GM03348 (cell line): ENCODE results near the gene HAAO.

ENCODE experiments used
- DNase-seq: peaks from one replicate; pipeline ENCODE4 v3.0.0; 2012; ENCODE audit warnings: low spot score

Gene HAAO

DNA sequence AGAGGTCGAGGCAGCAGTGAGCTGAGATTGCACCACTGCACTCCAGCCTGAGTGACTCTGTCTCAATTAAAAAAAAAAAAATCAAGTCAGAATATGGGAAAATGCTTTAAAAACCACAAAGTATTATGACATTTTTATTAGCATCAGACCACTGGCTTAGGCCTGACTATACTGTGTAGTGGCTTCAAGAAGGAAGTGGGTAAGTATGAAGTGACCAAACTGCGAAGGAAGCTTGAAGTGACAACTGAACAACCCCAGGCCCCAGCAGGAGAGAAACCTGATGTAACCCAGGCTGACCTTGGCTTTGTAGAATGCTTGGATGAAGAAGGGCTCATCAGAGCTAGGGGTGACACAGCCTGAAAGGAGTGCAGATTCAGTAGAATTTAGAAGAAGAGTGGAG lies 21.4 kb upstream of the HAAO start:
- no peak for DNase-seq

DNA sequence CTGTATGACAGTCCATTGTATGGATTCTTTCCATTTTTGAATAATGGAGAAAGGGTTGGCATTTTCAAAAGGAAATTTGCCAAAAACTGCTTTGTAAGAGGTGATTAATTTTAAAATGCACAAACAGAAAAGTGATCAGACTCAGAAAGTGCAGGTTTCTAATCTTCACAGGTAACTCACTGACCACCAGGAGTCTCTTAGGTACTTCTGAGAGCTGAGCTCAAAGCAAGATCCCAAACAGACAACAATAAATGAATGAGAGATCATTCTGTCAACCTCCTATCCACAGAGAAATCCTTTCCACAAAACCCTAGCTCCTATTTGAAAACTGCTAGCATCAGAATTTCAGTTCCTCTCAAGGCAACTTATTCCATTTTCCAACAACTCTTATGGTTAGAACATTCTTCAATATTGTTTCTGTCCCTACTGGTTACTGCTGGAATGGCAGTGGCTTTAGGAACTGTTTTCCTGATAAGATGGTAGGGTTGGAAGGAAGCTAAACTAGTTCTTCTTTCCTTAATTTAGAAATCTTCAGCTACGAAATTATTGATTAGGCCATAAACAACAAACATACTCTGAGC lies 20.6 kb upstream of the HAAO start:
- no peak for DNase-seq

DNA sequence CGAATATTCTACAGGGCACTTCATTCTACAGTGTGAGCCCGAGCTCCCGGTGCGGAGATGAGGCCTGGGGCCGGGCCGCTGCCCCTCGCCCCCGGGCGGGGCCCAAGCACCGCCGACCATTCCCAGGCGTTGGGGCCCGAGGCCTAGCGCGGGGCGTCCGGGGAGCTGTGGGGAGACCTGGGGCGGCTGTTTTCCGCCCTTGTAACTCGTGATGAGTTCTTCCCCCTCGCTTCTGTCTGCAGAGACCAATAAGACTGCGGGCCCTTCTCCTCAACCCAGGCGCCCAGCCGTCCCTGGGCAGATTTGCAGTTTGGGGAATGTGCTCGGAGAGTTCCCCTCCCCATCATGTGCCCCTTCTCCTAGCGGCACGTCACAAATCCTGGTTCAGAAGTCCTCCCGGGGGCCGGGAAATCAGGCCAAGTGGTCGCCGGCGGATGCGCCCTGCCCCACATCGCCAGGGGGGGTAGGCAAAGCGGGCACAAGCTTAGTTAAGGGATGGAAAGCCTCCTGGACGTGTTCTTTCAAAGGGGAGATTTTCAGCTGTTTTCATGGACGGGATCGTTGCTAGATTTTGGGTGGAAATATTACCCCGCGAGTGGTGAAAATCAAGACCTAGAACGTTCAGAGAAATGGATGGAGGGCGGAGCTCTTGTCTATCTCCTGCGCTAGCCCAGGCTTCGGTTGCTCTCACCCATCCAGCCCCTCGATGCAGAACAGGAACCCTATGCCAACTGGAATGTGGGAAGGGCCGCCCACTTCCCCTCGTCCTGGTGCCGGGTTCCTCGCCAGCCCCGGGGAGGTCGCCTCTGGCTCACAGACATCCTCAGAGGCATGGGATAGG lies 18.8 kb upstream of the HAAO start:
- peak; percentile 54 for DNase-seq

DNA sequence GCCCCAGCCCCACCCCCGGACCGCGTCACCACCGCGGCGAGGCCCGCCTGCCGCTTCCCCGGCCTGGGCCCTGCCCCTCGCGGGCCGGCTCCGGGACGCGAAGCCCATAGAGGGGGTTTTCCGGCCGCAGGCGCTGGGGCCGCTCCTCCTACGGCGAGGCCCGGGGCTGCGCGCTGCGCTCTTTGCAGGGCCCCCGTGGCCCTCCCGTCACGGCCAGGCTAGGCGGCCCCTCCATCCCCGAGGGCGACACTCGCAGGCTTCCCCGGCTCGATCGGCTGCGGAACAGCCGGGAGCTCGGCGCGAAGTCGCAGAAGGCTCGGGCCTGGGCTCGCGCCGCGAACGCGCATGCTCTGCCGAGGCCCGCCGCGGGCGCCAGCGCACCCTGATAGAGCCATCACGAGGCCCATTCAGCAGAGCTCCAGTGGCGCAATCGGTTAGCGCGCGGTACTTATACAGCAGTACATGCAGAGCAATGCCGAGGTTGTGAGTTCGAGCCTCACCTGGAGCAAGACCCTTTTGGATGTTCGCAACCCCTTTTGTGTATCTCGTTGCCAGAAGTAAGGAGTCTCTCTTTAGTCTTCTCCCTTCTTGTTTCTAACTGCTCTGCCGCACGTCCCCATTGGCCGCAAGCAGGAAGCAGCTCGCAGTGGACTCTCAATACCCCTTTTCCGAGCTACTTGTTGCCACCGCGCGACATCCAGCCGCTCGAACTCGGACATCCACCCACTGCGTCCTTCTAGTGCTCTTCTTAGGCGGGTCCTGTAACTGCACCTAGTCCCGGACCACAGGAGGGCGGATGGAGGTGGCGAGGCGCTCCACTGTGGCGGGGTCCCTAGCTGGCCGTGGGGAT lies 18.0 kb upstream of the HAAO start:
- DNase-seq = peak; percentile 96

DNA sequence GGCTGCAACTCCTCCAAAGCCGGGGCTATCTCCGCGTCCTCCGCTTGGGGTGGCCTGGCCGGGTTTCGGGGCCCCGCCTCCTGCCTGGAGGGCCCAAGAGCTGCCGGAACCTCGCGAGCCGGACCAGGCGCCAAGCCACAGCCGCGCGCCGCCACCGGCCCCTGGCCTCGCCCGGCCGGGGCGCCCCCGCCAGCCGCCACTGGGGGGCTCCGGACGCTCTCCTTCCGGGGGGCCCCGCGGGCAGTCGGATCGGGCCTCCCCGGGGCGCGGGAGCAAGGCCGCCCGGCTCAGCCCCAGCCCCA lies 17.4 kb upstream of the HAAO start:
- DNase-seq = no peak

DNA sequence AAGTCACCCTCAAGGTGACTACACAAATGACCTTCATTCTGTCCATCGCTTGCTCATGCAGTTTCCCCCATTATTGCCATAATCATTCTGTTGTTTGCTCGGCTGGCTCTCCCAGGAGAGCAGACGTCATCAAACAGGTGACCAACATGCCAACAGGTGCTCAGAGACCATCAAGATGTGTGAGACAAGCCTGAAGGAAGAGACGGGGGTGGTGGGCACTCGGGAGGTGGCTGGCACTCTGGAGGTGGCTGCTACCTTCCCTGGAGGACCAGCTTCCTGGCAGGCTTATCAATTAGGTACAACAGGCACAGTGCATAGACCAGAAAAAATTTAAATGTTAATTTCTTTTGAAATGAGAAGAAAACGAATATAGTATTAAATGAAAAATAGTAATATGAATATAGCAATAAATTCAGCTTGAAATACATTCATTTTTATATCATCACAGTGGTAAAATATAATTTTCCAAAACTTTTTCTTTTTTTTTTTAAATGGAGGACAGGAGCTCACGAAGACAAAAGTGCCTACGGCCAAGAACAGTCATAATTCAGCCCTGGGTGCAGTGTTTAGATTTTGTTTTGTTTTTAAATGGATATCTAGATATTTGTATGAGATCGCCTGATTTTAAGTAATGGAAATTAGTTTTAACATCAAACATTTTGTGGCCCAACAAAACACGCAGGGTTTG lies 16.9 kb upstream of the HAAO start:
- no peak for DNase-seq

DNA sequence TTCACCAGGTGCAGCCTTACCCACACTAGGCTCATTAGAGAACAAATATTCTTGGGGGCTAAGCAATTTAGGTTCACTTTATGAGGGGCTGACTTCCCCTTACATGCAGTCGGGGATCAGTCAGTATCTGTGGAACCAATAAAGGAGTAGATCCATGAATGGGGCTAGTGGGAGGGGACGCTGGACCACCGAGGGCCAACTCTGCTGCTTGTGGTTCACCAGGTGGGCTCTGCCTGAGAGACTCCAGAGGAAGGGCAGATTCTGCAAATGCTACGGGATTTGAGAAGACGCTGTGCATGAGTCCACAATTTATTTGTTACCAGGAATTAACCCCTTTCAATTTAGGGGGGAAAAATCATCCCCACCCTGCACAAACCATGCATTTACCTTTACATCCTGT lies 15.9 kb upstream of the HAAO start:
- no peak for DNase-seq

DNA sequence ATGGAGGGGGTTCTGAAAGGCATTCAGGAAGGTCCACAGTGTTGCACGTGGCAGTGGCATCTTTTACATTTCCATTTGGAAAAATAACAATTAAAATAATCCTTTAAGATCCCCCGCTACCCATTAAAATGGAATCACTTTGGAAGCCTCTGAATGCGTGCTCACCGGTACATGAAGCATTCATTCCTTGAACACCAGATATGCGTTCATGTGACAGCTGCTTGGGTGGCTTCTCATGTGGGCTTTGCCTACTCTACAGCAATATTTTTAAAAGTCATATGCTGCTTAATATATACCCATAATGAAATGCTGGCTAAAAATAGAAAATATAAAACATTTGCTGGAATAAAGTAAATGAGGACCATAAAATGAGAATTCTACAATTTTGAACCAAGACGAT lies 14.4 kb upstream of the HAAO start:
- DNase-seq = no peak

DNA sequence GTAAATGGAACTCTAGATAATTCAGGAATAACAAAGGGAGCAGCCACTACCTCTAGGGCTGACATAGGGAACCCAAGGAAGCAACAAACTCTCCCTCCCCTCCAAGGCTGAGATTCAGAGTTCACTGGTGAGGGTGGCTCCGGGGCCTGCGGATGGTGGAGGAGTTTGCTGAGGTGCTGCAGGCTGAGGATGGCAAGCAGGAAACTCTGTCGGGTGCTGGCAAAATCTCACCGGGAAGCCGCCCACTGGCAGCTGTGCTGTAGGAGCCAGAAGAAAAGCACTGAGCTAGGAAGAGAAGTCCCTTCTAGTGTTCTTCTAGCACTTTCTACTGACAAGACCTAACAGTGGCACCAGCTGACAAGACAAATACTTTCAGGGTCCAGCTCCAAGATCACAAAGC lies 12.5 kb upstream of the HAAO start:
- no peak for DNase-seq

DNA sequence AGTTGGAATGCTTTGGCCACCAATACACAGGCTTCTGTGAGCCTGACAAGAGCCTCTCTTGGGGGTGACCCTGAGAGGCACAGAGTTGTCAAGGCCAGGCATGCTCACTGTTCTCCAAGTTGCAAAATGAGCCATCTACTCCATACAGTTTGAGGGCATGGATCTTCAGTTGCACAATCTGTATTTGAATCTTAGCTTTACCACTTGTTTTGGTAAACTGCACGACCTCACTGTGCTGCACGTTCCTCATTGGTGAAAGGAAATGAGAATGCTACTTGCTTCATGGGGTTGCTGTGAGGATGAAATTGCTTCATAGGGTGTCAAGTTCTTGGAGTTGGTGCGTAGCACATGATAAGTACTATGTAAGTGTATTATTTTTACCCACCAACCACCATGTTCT lies 12.0 kb upstream of the HAAO start:
- DNase-seq = no peak

DNA sequence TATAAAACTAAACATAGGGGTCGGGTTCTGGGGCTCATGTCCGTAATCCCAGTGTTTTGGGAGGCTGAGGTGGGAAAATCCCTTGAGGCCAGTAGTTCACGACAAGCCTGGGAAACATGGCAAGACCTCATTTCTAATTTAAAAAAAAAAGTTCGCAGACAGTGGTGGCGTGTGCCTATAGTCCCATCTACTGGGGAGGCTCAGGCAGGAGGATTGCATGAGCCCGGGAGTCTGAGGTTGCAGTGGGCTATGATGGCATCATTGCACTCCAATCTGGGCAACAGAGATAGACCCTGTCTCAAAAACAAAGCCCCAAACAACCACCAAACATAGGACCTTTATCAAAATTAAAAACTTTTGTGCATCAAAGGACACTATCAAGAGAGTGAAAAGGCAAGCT lies 9.8 kb upstream of the HAAO start:
- no peak for DNase-seq

DNA sequence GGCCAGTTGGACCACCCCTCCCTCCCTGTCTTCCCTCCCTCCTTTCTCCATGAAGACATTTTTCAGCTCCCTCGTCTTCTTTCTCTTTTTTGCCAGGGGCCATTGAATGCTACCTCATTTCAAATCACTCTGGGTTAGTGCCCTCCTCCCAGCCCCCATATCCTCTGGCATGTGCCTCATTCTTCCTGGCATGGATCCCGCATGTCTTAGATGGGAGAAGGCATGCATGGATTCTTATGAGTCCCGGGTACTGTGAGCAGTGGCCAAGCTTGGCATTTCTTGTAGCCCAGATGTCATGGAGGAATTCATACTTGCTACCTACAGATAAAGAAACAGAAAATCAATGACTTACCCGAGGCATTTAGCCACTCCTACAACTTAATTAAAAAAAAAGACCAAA lies 9.0 kb upstream of the HAAO start:
- no peak for DNase-seq

DNA sequence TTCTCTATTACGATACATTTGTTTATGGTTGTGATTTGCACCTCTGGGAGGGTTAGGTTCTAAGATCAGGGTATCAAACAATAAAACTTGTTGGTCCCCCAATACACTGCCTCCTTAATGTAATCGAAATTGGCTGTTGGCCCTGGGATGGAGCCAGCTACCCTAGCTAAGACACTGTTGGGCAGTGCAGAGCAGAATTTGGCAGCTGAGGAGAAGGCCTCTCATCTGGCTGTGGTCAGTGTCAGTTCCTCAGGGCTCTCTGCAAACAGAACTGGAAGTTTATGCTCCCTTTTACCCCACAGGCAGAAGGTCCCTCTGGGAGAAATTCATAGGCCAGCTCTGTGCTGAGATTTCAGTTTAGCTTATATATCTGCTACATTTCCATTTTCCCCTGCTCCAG lies 8.6 kb upstream of the HAAO start:
- DNase-seq = no peak

DNA sequence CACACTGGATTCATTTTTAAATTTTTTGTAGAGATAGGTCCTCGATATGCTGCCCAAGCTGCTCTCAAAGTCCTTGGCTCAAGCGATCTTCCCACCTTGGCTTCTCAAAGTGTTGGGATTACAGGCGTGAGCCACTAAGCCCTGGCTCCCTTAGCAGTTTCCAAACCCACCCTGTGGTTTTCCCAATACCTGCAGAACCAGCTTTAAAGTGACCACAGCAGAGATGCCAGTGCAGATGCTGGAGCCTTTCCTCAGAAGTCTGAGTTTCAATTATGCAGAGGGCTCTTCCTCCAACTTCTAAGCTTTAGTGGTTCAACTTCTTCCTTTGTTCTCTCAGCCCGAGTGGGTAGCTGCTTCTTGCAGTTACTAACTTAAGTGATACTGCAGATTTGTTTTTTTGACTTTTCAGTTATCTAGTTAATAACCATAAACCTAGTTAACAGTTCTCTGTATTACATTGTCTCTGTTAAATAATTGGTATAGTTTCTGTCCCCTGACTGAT lies 8.1 kb upstream of the HAAO start:
- no peak for DNase-seq

DNA sequence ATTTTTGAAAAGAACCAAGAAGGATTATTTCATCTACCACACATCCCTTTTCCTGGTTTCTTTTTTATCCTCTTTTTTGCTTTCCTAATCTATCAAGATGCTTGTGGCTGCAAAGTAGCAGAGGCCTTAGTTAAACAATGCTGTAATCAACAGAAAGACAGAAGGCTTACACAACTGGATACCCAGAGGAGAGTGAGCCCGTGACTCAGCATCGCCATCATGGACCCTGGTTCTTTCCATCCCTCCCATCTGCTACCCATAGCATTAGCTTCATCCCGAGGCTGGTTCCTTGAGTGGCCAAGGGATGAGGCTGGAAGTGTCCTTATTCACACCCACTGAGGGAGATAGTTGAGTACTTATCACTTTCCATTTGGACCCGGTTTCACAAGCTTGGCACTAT lies 7.5 kb upstream of the HAAO start:
- DNase-seq = no peak

DNA sequence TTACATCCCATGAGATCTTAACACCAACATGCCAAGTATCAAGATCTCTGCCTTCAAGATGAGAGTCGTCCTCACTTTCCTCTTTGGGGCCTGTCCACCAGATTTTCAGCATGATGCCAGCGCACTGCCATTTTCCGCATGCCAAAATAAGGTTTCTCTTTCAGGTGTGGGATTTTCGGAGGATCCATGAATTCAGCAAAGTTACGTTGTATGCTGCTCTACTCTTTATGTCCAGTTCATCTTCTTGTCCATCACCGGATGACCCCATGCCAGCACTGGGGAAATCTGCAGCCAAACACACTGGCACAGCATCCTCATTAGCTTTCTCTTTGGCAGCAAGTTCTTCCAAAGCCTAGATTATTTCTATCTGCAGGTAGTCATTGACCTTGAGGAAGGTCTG lies 4.9 kb upstream of the HAAO start:
- no peak for DNase-seq

DNA sequence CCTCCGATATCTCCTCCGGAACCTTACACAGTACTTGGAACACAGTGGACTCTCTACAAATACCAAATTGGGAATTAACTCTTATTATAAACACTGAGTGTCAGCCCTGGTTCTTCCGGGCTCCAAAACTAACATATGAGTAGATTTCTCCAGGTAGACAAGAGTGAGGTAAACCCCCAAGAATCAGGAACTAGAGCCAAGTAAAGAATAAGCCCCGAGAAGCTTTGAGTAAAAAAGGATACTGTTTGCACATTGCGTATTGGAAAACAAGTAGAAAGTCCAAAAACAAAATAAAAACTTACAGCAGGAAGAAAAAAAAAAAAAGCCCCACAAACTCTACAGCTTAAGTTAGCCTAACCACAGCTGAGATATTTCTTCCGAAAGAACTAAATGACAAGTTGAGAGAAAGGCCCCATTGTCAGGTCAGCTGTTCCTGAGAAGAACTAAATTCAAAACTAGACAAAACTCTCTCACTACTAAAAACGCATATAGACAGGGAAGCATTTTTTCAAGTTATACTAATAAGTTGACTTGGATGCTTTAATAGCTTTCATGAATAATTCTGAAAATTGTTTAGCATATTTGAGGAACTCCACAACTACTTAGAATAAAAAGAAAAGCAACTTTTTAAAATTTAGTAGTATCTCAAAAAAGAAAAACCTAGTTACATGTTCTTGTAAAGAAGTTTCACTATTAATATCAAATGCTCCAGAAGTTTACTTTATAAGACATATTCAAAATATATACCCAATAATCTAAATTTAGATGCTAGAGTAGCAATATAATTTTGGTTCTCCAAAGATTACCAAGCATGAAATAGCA lies 4.3 kb upstream of the HAAO start:
- no peak for DNase-seq

DNA sequence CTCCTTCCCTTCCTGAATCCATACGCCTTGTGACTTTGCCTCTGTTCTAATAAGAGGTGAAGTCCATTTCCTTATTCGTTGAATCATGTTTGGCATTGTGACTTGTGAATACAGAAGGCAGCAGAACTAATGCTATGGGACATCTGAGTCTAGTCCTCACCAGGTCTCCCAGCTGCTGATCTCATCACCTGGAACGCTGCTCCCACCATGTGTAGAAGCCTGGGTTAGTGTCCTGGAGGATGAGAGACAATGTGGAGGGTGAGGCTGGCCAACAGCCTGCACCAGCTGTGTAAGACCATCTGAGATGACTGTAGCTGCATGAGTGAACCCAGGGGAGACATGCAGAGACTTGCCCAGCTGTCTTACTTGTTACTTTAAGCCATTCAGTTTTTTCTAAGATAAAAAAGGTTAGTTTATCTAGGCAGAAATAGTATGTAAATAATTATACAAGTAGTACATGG lies 3.5 kb upstream of the HAAO start:
- no peak for DNase-seq

DNA sequence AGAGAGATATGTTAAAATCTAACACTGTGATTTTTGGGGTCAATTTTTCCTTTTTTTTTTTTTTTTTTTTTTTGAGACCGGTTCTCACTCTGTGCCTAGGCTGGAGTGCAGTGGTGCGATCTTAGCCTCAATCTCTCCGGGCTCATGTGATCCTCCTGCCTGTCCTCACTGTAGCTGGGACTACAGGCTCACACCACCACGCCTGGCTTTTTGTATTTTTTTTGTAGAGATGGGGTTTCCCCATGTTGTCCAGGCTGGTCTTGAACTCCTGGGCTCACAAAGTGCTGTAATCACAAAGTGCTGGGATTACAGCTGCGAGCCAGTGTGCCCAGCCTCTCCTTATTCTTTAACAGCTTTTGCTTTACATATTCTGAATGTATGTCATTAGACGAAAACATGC lies 2.9 kb upstream of the HAAO start:
- DNase-seq = no peak

DNA sequence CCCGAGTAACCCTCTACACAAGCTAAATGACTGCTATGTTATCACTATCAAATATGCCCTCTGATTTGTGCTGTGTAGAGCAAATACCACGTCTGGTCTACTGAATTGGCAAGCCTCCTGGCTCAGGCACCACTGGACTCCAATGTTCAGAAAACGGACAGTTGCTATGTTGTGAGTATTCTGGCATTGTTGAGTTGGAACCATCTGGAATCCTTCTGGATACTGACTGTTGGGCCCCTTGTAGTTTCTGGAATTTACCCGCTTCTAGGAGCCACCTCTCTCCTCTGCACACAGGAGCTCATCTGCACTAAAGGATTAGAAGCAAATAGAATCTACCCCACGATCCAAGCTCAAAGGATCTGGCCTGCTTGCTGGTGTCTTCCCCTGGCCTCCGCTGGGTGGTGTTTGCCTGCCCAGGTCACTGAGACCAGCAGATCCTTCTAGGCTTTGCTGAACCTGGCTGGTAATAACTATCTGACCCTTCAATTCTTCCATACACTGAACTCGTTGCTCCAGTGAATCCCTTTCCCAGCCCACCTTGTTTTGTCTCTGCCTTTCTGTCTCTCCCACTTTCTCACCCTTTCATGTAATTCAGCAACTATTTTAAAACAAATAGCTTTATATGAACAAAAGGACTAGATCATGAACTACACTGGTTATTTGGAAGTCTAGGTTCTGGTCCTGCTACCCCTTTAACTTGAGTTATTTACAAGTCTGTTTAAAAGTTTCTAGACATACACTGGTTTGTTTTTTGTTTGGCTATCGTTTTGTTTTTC lies 2.1 kb upstream of the HAAO start:
- peak; percentile 46 for DNase-seq
